HUES64 (cell line): ENCODE measurements around the gene PLEKHG4.

Experiments
- H3K27ac ChIP-seq: 2 replicates; pipeline ENCODE4 v1.7.0; 2013; ENCODE audit warnings: low read depth, low read length, inconsistent platforms
- H3K27me3 ChIP-seq: 2 replicates; pipeline ENCODE4 v1.6.1; 2013; ENCODE audit warnings: mild to moderate bottlenecking, low read length; ENCODE audit not compliant: insufficient read depth
- H3K36me3 ChIP-seq: 2 replicates; pipeline ENCODE4 v1.6.1; 2013; ENCODE audit warnings: mild to moderate bottlenecking, low read length; ENCODE audit not compliant: insufficient read depth
- H3K4me1 ChIP-seq: 2 replicates; pipeline ENCODE4 v1.6.1; 2013; ENCODE audit warnings: mild to moderate bottlenecking, low read length, moderate library complexity; ENCODE audit not compliant: insufficient read depth
- H3K4me3 ChIP-seq: 2 replicates; pipeline ENCODE4 v1.5.1; 2013; ENCODE audit warnings: mild to moderate bottlenecking, low read length, moderate library complexity
- H3K9ac ChIP-seq: 2 replicates; pipeline ENCODE4 v1.6.1; 2013; ENCODE audit warnings: mild to moderate bottlenecking, low read depth, low read length
- H3K9me3 ChIP-seq: 2 replicates; pipeline ENCODE4 v1.6.1; 2013; ENCODE audit warnings: low read depth, low read length; ENCODE audit not compliant: insufficient read depth
- WGBS: fragments of 150-250, 120-280 bp; methylation state at CpG from one replicate; pipeline ENCODE4 v1.1.7; 2013; ENCODE audit warnings: missing lambda C conversion rate; 5-methylcytosine and 5-hydroxymethylcytosine counted together

The PLEKHG4 gene

GRCh38 chr16:67255553-67256221 lies 23.6 kb upstream of the PLEKHG4 start:
- 94% methylated on average over 17 of the region's 17 CpGs for WGBS

GRCh38 chr16:67256701-67257230 lies 22.6 kb upstream of the PLEKHG4 start:
- H3K27ac ChIP-seq, result no peak overlapping the region
- WGBS, result 93% methylated on average over 11 of the region's 11 CpGs
- H3K4me3 ChIP-seq, result no peak overlapping the region
- no peaks in the 10 kb centered on the region for H3K4me1 ChIP-seq
- H3K36me3 ChIP-seq, result peaks cover 3% of the 10 kb centered on the region; the same call in 1 of the 2 replicates
- no peaks in the 10 kb centered on the region for H3K9me3 ChIP-seq
- no peaks in the 10 kb centered on the region for H3K27me3 ChIP-seq
- H3K9ac ChIP-seq, result no peak overlapping the region

More at GRCh38 chr16:67255553-67256221, 23.6 kb upstream of the PLEKHG4 start:
- H3K27ac ChIP-seq, result no peak overlapping the region
- peaks cover 4% of the 10 kb centered on the region for H3K27me3 ChIP-seq
- peaks cover 3% of the 10 kb centered on the region; the same call in 1 of the 2 replicates for H3K36me3 ChIP-seq
- H3K9ac ChIP-seq, result no peak overlapping the region
- no peak overlapping the region for H3K4me3 ChIP-seq
- no peaks in the 10 kb centered on the region for H3K4me1 ChIP-seq
- no peaks in the 10 kb centered on the region for H3K9me3 ChIP-seq

- no peaks in the 10 kb centered on the region for H3K9me3 ChIP-seq
- 83% methylated on average over 4 of the region's 4 CpGs for WGBS
- H3K4me3 ChIP-seq, result no peak overlapping the region
- H3K27me3 ChIP-seq, result no peaks in the 10 kb centered on the region
- H3K4me1 ChIP-seq, result no peaks in the 10 kb centered on the region
- H3K27ac ChIP-seq, result no peak overlapping the region
- peaks cover 3% of the 10 kb centered on the region; the same call in 1 of the 2 replicates for H3K36me3 ChIP-seq
- H3K9ac ChIP-seq, result no peak overlapping the region
Observed at GRCh38 chr16:67257486-67258160, 21.7 kb upstream of the PLEKHG4 start.

- H3K27me3 ChIP-seq, result no peaks in the 10 kb centered on the region
- no peak overlapping the region for H3K27ac ChIP-seq
- H3K36me3 ChIP-seq, result peaks cover 3% of the 10 kb centered on the region; the same call in 1 of the 2 replicates
- H3K9me3 ChIP-seq, result no peaks in the 10 kb centered on the region
- no peak overlapping the region for H3K4me3 ChIP-seq
- WGBS, result 94% methylated on average over 11 of the region's 11 CpGs
- H3K9ac ChIP-seq, result no peak overlapping the region
- H3K4me1 ChIP-seq, result no peaks in the 10 kb centered on the region
Observed at GRCh38 chr16:67258161-67258835, 21.0 kb upstream of the PLEKHG4 start.

- H3K4me3 ChIP-seq, result no peak overlapping the region
- 95% methylated on average over 12 of the region's 12 CpGs for WGBS
Observed at GRCh38 chr16:67259705-67260104, 19.6 kb upstream of the PLEKHG4 start.

GRCh38 chr16:67260426-67261063 lies 18.8 kb upstream of the PLEKHG4 start:
- 76% methylated on average over 4 of the region's 4 CpGs for WGBS
- Histone ChIP-seq H3K4me1 (no peaks in the 10 kb centered on the region), H3K9me3 (no peaks in the 10 kb centered on the region), H3K9ac (no peak overlapping the region), H3K27ac (no peak overlapping the region), H3K36me3 (no peaks in the 10 kb centered on the region), H3K4me3 (no peak overlapping the region), H3K27me3 (no peaks in the 10 kb centered on the region)

More at GRCh38 chr16:67259705-67260104, 19.6 kb upstream of the PLEKHG4 start:
- Histone ChIP-seq H3K9ac (no peak overlapping the region), H3K36me3 (peaks cover 3% of the 10 kb centered on the region; the same call in 1 of the 2 replicates), H3K27ac (no peak overlapping the region), H3K27me3 (no peaks in the 10 kb centered on the region), H3K9me3 (no peaks in the 10 kb centered on the region), H3K4me1 (no peaks in the 10 kb centered on the region)

GRCh38 chr16:67263201-67263600 lies 16.1 kb upstream of the PLEKHG4 start:
- no peaks in the 10 kb centered on the region for H3K9me3 ChIP-seq
- H3K36me3 ChIP-seq, result no peaks in the 10 kb centered on the region
- no peak overlapping the region for H3K27ac ChIP-seq
- WGBS, result 89% methylated on average over 3 of the region's 3 CpGs
- no peak overlapping the region for H3K4me3 ChIP-seq
- H3K27me3 ChIP-seq, result no peaks in the 10 kb centered on the region
- no peaks in the 10 kb centered on the region for H3K4me1 ChIP-seq
- no peak overlapping the region for H3K9ac ChIP-seq

- H3K4me3 ChIP-seq, result no peak overlapping the region
- 92% methylated on average over 9 of the region's 9 CpGs for WGBS
Observed at GRCh38 chr16:67264277-67264676, 15.1 kb upstream of the PLEKHG4 start.

GRCh38 chr16:67264866-67265265 lies 14.5 kb upstream of the PLEKHG4 start:
- H3K36me3 ChIP-seq, result no peaks in the 10 kb centered on the region
- H3K9me3 ChIP-seq, result no peaks in the 10 kb centered on the region
- H3K4me1 ChIP-seq, result peaks cover 6% of the 10 kb centered on the region; the same call in 1 of the 2 replicates
- H3K4me3 ChIP-seq, result no peak overlapping the region
- H3K27ac ChIP-seq, result no peak overlapping the region
- H3K27me3 ChIP-seq, result no peaks in the 10 kb centered on the region
- WGBS, result 88% methylated on average over 5 of the region's 5 CpGs
- no peak overlapping the region for H3K9ac ChIP-seq

More at GRCh38 chr16:67264277-67264676, 15.1 kb upstream of the PLEKHG4 start:
- Histone ChIP-seq H3K27me3 (no peaks in the 10 kb centered on the region), H3K4me1 (0 out of 2 replicates have a peak, but pooled peaks cover under 1% of the 10 kb centered on the region), H3K9ac (no peak overlapping the region), H3K27ac (no peak overlapping the region), H3K36me3 (no peaks in the 10 kb centered on the region), H3K9me3 (no peaks in the 10 kb centered on the region)

GRCh38 chr16:67265834-67266233 lies 13.5 kb upstream of the PLEKHG4 start:
- Histone ChIP-seq H3K9ac (no peak overlapping the region), H3K4me3 (no peak overlapping the region), H3K36me3 (no peaks in the 10 kb centered on the region), H3K9me3 (no peaks in the 10 kb centered on the region), H3K27ac (no peak overlapping the region), H3K4me1 (peaks cover 6% of the 10 kb centered on the region; the same call in 1 of the 2 replicates), H3K27me3 (no peaks in the 10 kb centered on the region)
- 88% methylated on average over 8 of the region's 8 CpGs for WGBS
